WTC11 (cell line): ENCODE measurements around the gene OR2H2. TPM values are rescaled to one million over a fixed set of nuclear protein-coding genes. Genes with fewer than 3 reads are reported as not detected.
A peak's percentile ranks its signal among the peaks of the same experiment; 100 is the strongest.

ENCODE experiments used
- ATAC-seq: fragments of 200-7000 bp; cut with Tn5 transposase; 2 replicates; pipeline ENCODE4 v1.10.0; 2021; ENCODE audit warnings: mild to moderate bottlenecking, moderate library complexity
- CTCF ChIA-PET: fragments of 300-600 bp; sonication (Branson Sonifier 250); formaldehyde crosslinking; loops from one replicate; lab custom pipeline; 2021; ENCODE audit warnings: antibody characterized with exemption; lab: Charles Lee
- POLR2A ChIA-PET: fragments of 350-600 bp; sonication (Branson Sonifier 250); formaldehyde crosslinking; loops from one replicate; lab custom pipeline; 2021; ENCODE audit warnings: antibody characterized with exemption; lab: Charles Lee
- DNase-seq: peaks from one replicate; pipeline ENCODE4 v3.0.0; 2021; ENCODE audit warnings: low spot score
- H3K27ac Mint-ChIP-seq: 2 replicates; pipeline ENCODE4 v1.8.0; 2021; ENCODE audit warnings: mixed read lengths
- H3K27me3 Mint-ChIP-seq: 2 replicates; pipeline ENCODE4 v1.8.0; 2021; ENCODE audit warnings: low read depth, mild to moderate bottlenecking, moderate library complexity, mixed read lengths
- H3K36me3 Mint-ChIP-seq: 2 replicates; pipeline ENCODE4 v1.8.0; 2021; ENCODE audit warnings: mixed read lengths
- H3K4me1 Mint-ChIP-seq: 2 replicates; pipeline ENCODE4 v1.8.0; 2022; ENCODE audit warnings: mixed read lengths
- H3K4me3 Mint-ChIP-seq: 2 replicates; pipeline ENCODE4 v1.8.0; 2021; ENCODE audit warnings: mild to moderate bottlenecking, moderate library complexity, mixed read lengths
- H3K9me3 Mint-ChIP-seq: 2 replicates; pipeline ENCODE4 v1.8.0; 2021; ENCODE audit warnings: mixed read lengths
- ATF1 ChIP-seq: sonication (generic); formaldehyde crosslinking; IDR thresholded peaks from 2 replicates; pipeline ENCODE4 v1.8.1; 2023; ENCODE audit warnings: mild to moderate bottlenecking, moderate library complexity, missing genetic modification reagents
- FOXJ3 ChIP-seq: sonication (generic); formaldehyde crosslinking; IDR thresholded peaks from 2 replicates; pipeline ENCODE4 v1.9.0; 2021; ENCODE audit warnings: missing genetic modification reagents, mild to moderate bottlenecking, borderline replicate concordance
- GTF2I ChIP-seq: fragments of 250-450 bp; sonication (Bioruptor Pico); conservative IDR thresholded peaks from 2 replicates; pipeline ENCODE4 v1.4.0; 2021; ENCODE audit warnings: mild to moderate bottlenecking
- HMGA2 ChIP-seq: fragments of 250-450 bp; sonication (Bioruptor Pico); IDR thresholded peaks from 2 replicates; pipeline ENCODE4 v1.4.0; 2021; ENCODE audit warnings: mild to moderate bottlenecking, moderate library complexity
- MYBL2 ChIP-seq: sonication (generic); formaldehyde crosslinking; IDR thresholded peaks from 2 replicates; pipeline ENCODE4 v1.8.1; 2023; ENCODE audit warnings: mild to moderate bottlenecking, moderate library complexity, missing genetic modification reagents
- SMAD3 ChIP-seq: sonication (generic); formaldehyde crosslinking; IDR thresholded peaks from 2 replicates; pipeline ENCODE4 v1.8.0; 2022; ENCODE audit warnings: missing genetic modification reagents, mild to moderate bottlenecking, borderline replicate concordance
- ZBTB43 ChIP-seq: sonication (generic); formaldehyde crosslinking; IDR thresholded peaks from 2 replicates; pipeline ENCODE4 v1.8.1; 2023; ENCODE audit warnings: mild to moderate bottlenecking, missing genetic modification reagents
- ZNF138 ChIP-seq: sonication (generic); formaldehyde crosslinking; conservative IDR thresholded peaks from 2 replicates; pipeline ENCODE4 v1.8.1; 2022; ENCODE audit warnings: mild to moderate bottlenecking, moderate library complexity, missing genetic modification reagents
- ZNF232 ChIP-seq: sonication (generic); formaldehyde crosslinking; IDR thresholded peaks from 2 replicates; pipeline ENCODE4 v1.8.0; 2022; ENCODE audit warnings: mild to moderate bottlenecking, missing genetic modification reagents
- total RNA-seq: library from RNA; stranded (reverse); gene quantifications from 3 replicates; pipeline ENCODE4 v1.2.3, GENCODE V29; 2021
- TF ChIP-seq, protein P1 (sequence below): fragments of 250-450 bp; sonication (Bioruptor Pico); IDR thresholded peaks from 2 replicates; pipeline ENCODE4 v1.8.0; 2021; ENCODE audit warnings: mild to moderate bottlenecking
- TF ChIP-seq, protein P2 (sequence below): sonication (generic); formaldehyde crosslinking; IDR thresholded peaks from 2 replicates; pipeline ENCODE4 v1.8.0; 2022; ENCODE audit warnings: mild to moderate bottlenecking, missing genetic modification reagents
- TF ChIP-seq, protein P3 (sequence below): sonication (generic); formaldehyde crosslinking; IDR thresholded peaks from 2 replicates; pipeline ENCODE4 v1.8.0; 2022; ENCODE audit warnings: missing genetic modification reagents
- TF ChIP-seq, protein P4 (sequence below): sonication (generic); formaldehyde crosslinking; IDR thresholded peaks from 2 replicates; pipeline ENCODE4 v1.8.1; 2022; ENCODE audit warnings: low read depth, mild to moderate bottlenecking, moderate library complexity, missing genetic modification reagents, borderline replicate concordance

Gene OR2H2
- total RNA-seq, 1 experiment from 2014 or later = not detected

DNA sequence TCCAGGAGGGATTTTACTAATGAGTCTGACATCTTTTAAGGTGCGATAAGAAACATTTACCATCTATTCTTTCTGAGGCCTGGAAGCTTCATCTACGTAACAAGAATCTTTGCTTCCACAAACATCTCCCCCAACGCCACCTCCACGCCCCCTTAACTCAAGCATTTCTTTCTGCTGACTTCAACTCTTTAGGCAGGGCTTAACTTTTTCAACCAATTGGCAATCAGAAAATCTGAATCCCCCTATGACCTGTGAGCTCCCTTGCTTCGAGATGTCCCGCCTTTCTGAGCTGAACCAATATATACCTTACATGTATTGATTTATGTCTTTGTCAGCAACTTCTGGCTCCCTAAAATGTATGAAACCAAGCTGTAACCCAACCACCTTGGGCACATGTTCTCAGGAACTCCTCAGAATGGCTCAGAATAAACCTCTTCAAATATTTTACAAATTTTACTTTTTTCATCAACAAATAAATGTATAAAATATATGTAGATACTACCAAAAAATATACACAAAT, 11.5 kb downstream of the OR2H2 start:
- peaks cover 24% of the 10 kb centered on the region for H3K36me3 Mint-ChIP-seq
- ATAC-seq (peak; percentile 31), DNase-seq (no peak)
- peaks cover 32% of the 10 kb centered on the region for H3K4me1 Mint-ChIP-seq
- H3K27ac Mint-ChIP-seq = no peak overlapping the region; the same call in 1 of the 2 replicates
- CTCF ChIA-PET = interaction anchor here (1.0 to 1.2 kb wide), 2 partner anchors 57 to 220 kb away, joined by 4 to 5 read pairs; no protein-coding TSS in a partner anchor
- 0 out of 2 replicates have a peak, but pooled peaks cover 3% of the 10 kb centered on the region for H3K9me3 Mint-ChIP-seq
- no peaks in the 10 kb centered on the region for H3K27me3 Mint-ChIP-seq
- POLR2A ChIA-PET = no interaction called here
- TF ChIP-seq FOXJ3 (CRISPR knock-in tag) = no peak
- TF ChIP-seq, protein P1, sequence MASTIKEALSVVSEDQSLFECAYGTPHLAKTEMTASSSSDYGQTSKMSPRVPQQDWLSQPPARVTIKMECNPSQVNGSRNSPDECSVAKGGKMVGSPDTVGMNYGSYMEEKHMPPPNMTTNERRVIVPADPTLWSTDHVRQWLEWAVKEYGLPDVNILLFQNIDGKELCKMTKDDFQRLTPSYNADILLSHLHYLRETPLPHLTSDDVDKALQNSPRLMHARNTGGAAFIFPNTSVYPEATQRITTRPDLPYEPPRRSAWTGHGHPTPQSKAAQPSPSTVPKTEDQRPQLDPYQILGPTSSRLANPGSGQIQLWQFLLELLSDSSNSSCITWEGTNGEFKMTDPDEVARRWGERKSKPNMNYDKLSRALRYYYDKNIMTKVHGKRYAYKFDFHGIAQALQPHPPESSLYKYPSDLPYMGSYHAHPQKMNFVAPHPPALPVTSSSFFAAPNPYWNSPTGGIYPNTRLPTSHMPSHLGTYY = 0 out of 2 replicates have a peak, but pooled peaks have one; percentile 4
- TF ChIP-seq, all 79 proteins: peak for 1
- H3K4me3 Mint-ChIP-seq = no peak overlapping the region

GRCh38 chr6:29597184-29597583, 12.3 kb downstream of the OR2H2 start:
- no peaks in the 10 kb centered on the region for H3K27me3 Mint-ChIP-seq
- H3K4me1 Mint-ChIP-seq = peaks cover 32% of the 10 kb centered on the region
- no peak for ATAC-seq
- ChIA-PET CTCF (interaction anchor here (1.0 kb wide), 2 partner anchors 73 to 221 kb away, joined by 3 to 4 read pairs; no protein-coding TSS in a partner anchor), POLR2A (interaction anchor here (0.6 to 0.7 kb wide), 3 partner anchors 8 to 621 kb away, joined by 3 read pairs; no protein-coding TSS in a partner anchor)
- H3K27ac Mint-ChIP-seq = no peak overlapping the region
- 0 out of 2 replicates have a peak, but pooled peaks cover 3% of the 10 kb centered on the region for H3K9me3 Mint-ChIP-seq
- H3K36me3 Mint-ChIP-seq = peaks cover 31% of the 10 kb centered on the region
- TF ChIP-seq HMGA2 (CRISPR knock-in tag) (no peak), ZBTB43 (CRISPR knock-in tag) (no peak), ZNF232 (no peak), SMAD3 (CRISPR knock-in tag) (no peak), ATF1 (CRISPR knock-in tag) (no peak), ZNF138 (CRISPR knock-in tag) (no peak), MYBL2 (CRISPR knock-in tag) (no peak), GTF2I (no peak)
- TF ChIP-seq, protein P2, sequence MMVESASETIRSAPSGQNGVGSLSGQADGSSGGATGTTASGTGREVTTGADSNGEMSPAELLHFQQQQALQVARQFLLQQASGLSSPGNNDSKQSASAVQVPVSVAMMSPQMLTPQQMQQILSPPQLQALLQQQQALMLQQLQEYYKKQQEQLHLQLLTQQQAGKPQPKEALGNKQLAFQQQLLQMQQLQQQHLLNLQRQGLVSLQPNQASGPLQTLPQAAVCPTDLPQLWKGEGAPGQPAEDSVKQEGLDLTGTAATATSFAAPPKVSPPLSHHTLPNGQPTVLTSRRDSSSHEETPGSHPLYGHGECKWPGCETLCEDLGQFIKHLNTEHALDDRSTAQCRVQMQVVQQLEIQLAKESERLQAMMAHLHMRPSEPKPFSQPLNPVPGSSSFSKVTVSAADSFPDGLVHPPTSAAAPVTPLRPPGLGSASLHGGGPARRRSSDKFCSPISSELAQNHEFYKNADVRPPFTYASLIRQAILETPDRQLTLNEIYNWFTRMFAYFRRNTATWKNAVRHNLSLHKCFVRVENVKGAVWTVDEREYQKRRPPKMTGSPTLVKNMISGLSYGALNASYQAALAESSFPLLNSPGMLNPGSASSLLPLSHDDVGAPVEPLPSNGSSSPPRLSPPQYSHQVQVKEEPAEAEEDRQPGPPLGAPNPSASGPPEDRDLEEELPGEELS = no peak
- TF ChIP-seq, protein P3, sequence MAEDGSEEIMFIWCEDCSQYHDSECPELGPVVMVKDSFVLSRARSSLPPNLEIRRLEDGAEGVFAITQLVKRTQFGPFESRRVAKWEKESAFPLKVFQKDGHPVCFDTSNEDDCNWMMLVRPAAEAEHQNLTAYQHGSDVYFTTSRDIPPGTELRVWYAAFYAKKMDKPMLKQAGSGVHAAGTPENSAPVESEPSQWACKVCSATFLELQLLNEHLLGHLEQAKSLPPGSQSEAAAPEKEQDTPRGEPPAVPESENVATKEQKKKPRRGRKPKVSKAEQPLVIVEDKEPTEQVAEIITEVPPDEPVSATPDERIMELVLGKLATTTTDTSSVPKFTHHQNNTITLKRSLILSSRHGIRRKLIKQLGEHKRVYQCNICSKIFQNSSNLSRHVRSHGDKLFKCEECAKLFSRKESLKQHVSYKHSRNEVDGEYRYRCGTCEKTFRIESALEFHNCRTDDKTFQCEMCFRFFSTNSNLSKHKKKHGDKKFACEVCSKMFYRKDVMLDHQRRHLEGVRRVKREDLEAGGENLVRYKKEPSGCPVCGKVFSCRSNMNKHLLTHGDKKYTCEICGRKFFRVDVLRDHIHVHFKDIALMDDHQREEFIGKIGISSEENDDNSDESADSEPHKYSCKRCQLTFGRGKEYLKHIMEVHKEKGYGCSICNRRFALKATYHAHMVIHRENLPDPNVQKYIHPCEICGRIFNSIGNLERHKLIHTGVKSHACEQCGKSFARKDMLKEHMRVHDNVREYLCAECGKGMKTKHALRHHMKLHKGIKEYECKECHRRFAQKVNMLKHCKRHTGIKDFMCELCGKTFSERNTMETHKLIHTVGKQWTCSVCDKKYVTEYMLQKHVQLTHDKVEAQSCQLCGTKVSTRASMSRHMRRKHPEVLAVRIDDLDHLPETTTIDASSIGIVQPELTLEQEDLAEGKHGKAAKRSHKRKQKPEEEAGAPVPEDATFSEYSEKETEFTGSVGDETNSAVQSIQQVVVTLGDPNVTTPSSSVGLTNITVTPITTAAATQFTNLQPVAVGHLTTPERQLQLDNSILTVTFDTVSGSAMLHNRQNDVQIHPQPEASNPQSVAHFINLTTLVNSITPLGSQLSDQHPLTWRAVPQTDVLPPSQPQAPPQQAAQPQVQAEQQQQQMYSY (CRISPR knock-in tag) = no peak
- TF ChIP-seq, protein P4, sequence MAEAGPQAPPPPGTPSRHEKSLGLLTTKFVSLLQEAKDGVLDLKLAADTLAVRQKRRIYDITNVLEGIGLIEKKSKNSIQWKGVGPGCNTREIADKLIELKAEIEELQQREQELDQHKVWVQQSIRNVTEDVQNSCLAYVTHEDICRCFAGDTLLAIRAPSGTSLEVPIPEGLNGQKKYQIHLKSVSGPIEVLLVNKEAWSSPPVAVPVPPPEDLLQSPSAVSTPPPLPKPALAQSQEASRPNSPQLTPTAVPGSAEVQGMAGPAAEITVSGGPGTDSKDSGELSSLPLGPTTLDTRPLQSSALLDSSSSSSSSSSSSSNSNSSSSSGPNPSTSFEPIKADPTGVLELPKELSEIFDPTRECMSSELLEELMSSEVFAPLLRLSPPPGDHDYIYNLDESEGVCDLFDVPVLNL (CRISPR knock-in tag) = no peak
- TF ChIP-seq, protein P1 = no peak; the same call in 1 of the 2 replicates
- no peak overlapping the region for H3K4me3 Mint-ChIP-seq
- no peak for DNase-seq
